GM12891 (cell line): Measurements from ENCODE around the gene MVB12B.

Source experiments
- POLR2A ChIP-seq: IDR thresholded peaks from 2 replicates; pipeline ENCODE4 v1.6.1; 2011; ENCODE audit warnings: low read depth, low read length, control low read depth
- POLR2AphosphoS5 ChIP-seq: IDR thresholded peaks from 2 replicates; pipeline ENCODE4 v1.6.1; 2011; ENCODE audit warnings: low read depth, low read length, control low read depth
- SPI1 ChIP-seq: IDR thresholded peaks from 2 replicates; pipeline ENCODE4 v1.6.1; 2011; ENCODE audit warnings: low read depth, low read length, control low read depth
- TAF1 ChIP-seq: IDR thresholded peaks from 2 replicates; pipeline ENCODE4 v1.6.1; 2011; ENCODE audit warnings: low read depth, low read length, control low read depth

DNA sequence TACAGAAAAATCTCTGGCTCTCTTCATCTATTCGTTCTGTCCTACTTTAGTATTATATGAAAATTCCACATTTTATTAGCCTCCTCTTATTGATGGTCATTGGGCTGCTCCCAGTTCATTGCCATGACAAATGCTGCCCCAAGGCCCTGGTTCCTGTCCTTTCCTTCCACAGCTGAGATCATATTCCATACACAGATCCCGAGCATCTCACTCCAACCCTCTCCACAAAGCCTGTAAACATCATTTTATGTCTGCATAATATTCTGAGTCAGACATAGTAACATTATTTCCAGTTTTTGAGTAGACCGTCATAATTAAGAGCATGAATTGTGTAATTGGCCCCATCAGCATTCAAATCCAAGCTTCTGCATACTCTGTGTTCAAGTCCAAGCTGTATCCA is 86.3 kb downstream of the MVB12B start:
- no peak for TF ChIP-seq POLR2A
- TF ChIP-seq POLR2AphosphoS5 = no peak
- TF ChIP-seq SPI1 = no peak
- TF ChIP-seq TAF1 = no peak
